COLO829 (cell line): ENCODE data around the gene TK1.

Source experiments
- DNase-seq: peaks from one replicate; pipeline ENCODE4 v3.0.0; 2012; ENCODE audit warnings: low spot score

The TK1 gene

GRCh38 chr17:78219396-78220150 is 32.7 kb upstream of the TK1 start:
- DNase-seq = no peak

- DNase-seq = no peak
These were observed 27.8 kb upstream of the TK1 start for GRCh38 chr17:78214706-78215061.

GRCh38 chr17:78214016-78214705 is 27.3 kb upstream of the TK1 start, which contains the start of gene BIRC5:
Gene BIRC5 (plus strand): TSS chr17:78214253. CDS start chr17:78214317, 64 bp downstream.
- peak; percentile 90 for DNase-seq

DNA sequence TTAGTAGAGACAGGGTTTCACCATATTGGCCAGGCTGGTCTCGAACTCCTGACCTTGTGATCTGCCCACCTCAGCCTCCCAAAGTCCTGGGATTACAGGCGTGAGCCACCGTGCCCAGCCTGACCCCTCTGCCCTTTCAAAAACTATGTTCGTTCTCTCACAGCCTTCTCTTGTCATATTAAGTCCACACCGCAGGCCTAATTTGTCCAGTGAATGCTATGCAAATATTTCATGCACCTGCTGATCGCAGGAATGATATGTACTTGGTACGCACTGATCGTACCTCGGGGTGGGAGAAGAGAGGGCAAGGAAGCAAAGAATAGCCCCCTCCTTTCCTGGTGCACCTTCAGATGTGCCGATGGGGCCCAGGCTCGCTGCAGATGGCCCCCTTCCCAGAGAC is 24.2 kb upstream of the TK1 start:
- DNase-seq = no peak

DNA sequence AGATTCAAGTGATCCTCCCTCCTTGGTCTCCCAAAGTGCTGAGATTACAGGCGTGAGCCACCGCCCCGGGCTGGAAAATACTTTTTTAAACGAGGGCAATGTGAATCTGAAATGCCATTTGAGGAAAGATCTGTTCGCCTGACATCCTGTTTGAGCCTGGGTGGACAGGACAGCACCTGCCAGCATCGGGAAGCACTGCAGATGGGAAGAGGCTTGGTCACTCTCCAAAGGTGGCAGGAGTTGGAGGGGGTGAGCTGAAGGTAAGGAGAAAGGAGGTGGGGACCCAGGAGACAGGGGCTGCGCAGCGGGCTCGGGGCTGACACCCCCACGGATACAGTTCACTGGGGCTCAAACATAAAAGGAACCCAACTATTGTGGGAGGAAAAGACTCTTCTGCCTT is 23.3 kb upstream of the TK1 start:
- no peak for DNase-seq

DNA sequence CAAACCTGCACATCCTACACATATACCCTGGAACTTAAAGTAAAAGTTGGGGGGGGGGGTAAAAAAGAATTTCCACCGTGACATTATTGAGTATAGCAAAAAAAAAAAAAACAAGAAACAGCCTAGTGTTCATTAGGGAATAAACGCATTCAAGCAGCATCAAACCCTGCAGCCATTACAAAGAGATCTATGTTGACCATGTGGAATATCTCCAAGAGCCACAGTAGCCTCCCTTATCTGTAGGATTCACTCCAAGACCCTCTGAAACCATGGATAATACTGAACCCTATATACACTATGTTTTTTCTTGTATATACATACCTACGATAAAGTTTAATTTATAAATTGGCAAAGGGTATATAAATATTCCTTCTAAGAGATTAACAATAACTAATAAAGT is 21.6 kb upstream of the TK1 start:
- no peak for DNase-seq

DNA sequence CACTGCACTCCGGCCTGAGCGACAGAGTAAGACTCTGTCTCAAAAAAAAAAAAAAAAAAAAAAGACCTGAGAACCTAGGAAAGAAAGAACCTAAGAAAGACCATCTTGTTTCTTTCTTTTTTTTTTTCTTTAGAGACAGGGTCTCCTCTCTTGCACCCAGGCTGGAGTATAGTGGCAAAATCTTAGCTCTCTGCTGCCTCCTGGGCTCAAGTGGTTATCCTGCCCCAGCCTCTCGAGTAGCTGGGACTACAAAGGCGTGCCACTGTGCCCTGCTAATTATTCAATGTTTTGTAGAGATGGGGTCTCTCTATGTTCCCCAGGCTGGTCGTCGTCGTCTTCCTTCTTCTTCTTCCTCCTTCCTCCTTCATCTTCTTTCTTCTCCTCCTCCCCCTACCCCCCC is 19.4 kb upstream of the TK1 start:
- no peak for DNase-seq

DNA sequence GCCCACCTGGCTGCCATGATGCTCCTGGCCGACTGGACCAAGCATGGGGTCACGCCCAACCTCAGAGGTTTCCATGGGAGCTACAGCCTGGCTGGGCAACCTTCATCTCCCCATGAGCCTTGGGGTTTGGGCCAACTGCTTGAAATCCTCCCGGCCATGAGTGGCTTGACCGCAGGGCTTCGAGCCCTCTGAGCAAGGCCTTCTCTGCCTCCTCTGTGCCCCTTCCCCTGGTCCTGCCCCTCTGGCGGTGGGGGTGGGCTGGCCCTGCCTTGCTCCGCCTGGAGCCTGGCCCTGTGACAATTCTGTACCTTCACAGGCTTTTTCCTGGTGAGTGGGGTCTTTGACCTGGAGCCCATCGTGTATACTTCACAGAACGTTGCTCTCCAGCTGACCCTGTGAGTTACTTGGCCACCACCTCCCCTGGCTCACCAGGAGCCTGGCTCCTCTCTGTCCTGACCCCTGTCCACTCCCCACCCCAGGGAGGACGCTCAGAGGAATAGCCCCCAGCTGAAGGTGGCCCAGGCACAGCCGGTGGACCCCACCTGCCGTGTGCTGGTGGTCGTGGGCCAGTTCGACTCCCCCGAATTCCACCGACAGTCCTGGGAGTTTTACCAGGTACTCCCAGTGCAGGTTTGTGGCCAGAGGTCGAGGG is 18.4 kb upstream of the TK1 start:
- no peak for DNase-seq

DNA sequence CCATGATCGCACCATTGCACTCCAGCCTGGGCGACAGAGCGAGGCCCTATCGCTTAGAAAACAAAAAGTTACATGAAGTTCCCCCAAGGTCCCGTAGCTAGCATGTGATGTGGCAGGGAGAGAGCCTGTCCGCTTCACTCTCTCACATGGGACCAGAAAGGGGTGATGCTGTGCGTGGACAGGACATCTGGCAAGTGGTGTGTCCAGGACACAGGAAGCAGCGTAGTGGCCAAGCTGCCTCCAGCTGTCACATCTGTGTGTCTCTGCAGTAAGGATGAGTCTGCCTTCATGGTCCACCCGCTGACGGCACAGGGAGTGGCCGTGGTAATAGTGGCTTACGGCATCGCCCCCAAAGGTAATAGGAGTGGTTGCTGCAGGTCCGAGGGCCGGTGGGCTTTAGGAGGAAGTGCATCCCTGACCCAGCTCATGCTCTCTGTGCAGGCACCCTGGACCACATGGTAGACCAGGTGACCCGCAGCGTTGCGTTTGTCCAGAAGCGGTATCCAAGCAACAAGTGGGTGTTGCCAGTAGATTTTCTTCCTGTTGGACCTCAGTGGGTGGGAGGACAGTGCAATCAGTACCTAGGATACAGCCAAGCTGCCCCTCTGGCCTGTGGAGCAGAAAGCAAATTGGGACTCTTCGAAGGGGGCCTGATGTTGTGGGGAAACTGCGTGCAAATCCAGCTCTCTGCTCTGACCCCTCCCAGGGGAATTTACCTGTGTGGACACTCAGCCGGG is 17.7 kb upstream of the TK1 start:
- no peak for DNase-seq

DNA sequence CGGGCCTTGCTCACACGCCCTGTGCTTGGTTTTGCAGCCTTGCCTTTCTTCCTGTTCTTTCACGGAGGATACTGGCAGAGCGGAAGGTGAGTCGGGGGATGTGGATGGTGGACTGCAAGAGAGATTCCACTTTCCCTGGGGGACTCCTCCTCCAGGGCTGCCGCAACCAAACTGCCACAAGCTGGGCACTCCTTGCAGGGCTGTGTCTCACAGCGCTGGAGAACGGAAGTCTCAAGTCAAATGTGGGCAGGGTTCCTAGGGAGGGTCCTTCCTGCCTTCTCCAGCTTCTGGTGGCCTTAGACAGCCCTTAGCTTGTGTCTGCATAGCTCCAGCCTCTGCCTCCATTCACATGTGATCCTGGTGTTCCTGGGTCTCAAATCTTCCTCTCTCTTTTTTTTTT is 15.8 kb upstream of the TK1 start:
- no peak for DNase-seq

DNA sequence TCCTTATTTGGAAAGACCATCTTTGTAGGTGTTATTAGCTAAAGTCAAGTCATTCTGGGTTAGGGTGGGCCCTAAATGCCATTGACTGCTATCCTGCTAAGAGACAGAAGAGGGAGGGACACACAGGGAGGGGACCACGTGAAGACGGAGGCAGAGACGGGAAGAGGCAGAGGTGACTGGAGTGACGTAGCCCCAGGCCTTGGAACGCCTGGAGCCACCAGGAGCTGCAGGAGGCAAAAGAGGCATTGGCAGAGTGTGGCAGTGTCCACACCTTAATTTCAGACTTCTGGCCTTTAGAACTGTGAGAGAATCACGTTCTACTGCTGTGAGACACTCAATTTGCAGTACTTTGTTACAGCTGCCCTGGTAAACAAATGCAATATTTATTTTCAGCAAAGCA is 13.6 kb upstream of the TK1 start:
- no peak for DNase-seq

- no peak for DNase-seq
These were observed 10.4 kb upstream of the TK1 start for GRCh38 chr17:78197147-78197832.

DNA sequence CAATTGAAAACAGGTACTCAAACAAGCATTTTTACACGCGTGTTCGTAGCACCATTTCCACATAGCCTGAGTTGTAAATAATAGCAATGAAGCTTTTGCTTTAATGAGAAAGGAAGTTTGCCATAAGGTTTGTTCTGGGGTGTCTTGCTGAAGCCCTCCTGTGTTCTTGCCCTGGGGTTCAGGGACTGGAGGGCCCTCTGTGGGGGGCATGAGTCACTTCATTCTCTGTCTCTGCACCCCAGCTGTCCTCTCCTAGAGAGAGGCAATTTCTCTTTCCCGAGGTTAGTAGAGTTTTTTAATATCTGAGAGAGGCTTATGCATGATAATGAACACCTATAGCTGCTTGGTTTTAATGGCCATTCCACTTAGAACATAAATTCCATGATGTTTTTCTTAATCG is 9.9 kb upstream of the TK1 start:
- no peak for DNase-seq

DNA sequence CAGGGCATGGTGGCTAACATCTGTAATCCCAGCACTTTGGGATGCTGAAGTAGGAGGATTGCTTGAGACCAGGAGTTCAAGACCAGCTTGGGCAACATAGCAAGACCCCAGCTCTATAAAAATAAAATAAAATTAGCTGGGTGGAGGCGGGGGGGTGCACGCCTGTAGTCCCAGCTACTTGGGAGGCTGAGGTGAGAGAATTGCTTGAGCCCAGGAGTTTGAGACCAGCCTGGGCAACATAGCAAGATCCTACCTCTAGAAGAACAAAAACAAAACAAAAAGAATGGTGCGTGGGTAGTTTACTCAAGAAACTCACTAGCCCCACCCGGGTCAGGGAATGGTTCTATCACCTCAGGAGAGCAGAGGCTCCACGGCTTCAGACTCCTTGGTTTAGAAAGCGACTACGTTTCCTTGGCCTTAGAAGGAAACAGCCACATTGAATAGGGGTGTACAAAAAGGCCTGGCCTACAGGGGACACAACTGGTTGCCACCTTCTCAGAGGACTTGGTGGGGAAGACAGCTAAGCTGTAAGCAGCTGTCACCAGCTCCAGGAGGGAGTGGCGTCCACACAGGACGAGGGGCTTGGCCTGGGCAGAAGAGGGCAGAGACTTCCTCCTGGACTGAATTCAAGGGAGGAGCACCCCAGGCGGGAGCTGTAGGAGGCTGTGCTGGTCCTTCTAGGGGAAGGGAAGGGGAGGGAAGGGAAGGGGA is 716 bp downstream of the TK1 start:
- peak; percentile 28 for DNase-seq

DNA sequence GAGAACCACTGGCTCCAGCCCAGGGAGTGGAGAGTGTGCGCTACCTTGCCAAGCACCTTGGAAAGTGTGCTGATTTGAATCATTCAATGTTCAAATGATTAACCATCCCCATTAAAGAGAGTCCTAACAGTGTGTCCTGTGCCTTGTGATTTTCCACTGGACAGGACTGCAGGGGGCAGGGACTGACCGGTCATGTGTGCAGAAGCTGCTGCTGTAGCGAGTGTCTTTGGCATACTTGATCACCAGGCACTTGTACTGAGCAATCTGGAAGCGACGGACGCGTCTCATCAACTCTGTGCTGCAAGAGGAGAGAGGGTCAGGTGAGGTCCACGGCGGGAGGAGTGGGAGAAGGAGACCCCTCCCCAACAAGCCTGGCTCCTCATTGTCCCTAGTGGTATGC is 2.0 kb downstream of the TK1 start:
- DNase-seq = no peak

DNA sequence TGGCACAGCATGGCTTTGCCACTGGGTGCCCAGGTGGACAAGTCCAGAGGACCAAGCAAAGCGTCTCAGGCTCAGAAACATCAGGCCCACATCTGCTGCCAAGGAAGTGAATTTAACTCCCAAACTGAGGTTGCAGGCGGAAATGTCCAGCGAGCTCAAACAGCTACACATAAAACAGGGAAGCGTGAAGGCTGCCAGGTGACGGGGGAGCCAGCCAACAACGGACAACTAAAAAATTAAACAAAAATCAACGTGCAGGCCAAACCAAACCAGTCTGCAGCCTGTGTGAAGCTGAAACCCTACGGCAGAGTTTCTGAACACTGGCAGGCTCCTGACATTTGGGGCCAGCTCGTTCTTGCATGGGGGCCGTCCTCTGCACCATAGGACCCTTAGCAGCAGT is 2.5 kb downstream of the TK1 start:
- DNase-seq = no peak

DNA sequence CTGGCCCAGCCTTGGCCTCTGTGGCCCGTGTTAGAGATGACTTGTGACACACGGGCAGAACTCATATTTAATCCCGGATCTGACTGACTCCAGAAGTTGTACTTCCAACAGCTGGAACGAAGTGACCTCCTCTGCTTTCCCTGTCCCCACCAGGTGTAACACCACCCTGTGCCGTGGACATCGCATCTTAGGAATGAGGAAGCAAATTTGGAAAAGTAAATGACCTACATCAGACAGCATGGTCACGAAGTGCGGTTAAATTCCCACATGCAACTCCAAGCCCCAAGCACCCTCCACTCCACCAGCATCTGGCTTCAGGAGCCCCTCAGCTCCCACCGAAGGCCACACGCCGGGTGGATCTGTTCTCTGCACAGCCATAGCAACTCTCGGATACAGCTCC is 2.9 kb downstream of the TK1 start:
- DNase-seq = no peak

DNA sequence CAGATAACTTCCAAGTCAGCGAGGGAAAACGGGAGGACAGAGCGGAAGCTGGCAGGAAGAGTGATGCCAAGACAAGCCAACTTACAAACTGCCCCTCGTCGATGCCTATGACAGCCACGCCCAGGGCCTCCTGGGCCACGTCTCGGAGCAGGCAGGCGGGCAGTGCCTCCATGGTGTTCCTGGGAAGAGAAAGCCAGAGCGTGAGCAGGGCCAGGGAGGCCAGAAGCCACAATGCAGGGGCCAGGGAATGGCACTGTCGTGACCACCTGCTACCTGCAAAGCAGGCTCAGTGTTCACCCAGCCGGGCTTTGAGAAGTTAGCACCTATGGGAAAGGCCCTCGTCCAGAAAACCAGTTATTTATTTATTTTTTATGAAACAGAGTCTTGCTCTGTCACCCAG is 4.3 kb downstream of the TK1 start:
- no peak for DNase-seq

DNA sequence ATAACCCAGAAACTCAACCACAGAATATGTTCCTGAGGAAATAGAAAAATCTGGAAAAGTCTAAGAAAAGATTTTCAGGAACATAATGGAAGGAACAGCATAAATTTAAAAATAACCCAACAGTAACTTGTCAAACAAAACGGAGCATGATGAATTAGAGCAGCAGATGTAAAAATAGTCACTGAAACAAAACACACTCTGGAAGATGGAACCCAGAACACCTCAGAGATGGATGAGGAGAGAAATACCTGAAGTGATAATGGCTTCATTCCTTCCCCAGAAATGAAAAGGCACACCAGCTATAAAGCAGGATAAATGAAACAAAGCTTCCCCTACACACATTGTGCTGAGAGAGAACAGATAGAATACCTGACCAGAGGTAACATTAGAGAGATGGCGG is 6.3 kb downstream of the TK1 start:
- no peak for DNase-seq

DNA sequence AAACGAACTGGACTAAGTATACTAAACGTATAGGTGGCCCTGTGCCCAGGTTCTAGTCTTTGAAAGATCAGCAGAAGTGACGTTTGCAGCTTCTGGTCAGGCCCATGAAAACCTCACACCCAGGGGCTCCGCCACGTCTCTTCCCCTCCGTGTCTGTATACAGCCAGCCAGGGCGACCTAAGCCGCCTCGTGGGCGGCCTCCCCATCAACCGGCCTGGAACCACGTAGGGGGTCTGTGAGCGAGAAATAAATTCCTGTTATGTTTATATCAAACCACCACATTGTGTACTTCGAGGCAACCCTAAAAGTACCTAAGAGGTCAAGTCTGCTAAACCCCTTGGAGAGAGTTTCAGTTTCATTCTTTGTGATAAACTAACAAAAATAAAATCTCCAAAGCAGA is 6.8 kb downstream of the TK1 start:
- no peak for DNase-seq

GRCh38 chr17:78179372-78179771 is 7.5 kb downstream of the TK1 start:
- DNase-seq = no peak
